Smooth muscle cell (in vitro differentiated cells): ENCODE measurements around the gene SOBP. TPM values are rescaled to one million over a fixed set of nuclear protein-coding genes. Genes with fewer than 3 reads are reported as not detected.

Experiments
- DNase-seq: peaks from one replicate; lab custom pipeline; 2025; ENCODE audit not compliant: unreplicated experiment; lab: John Stamatoyannopoulos, UW
- H2AFZ ChIP-seq: fragments of 200-600 bp; sonication (generic); 2 replicates; pipeline ENCODE4 v1.6.0; 2016; ENCODE audit warnings: antibody characterized with exemption, low read depth, mild to moderate bottlenecking
- H3F3A ChIP-seq: fragments of 200-600 bp; sonication (generic); 2 replicates; pipeline ENCODE4 v1.6.0; 2017; ENCODE audit warnings: antibody characterized with exemption, low read depth
- H3K27ac ChIP-seq: fragments of 200-600 bp; sonication (generic); 2 replicates; pipeline ENCODE4 v1.5.1; 2016; ENCODE audit warnings: low read depth, mild to moderate bottlenecking
- H3K27me3 ChIP-seq: fragments of 200-600 bp; sonication (generic); 2 replicates; pipeline ENCODE4 v1.6.1; 2016; ENCODE audit warnings: low read depth, mild to moderate bottlenecking
- H3K36me3 ChIP-seq: fragments of 200-600 bp; sonication (generic); 2 replicates; pipeline ENCODE4 v1.5.1; 2016; ENCODE audit warnings: low read depth
- H3K4me1 ChIP-seq: fragments of 200-600 bp; sonication (generic); 2 replicates; pipeline ENCODE4 v1.5.1; 2016; ENCODE audit warnings: low read depth
- H3K4me2 ChIP-seq: fragments of 200-600 bp; sonication (generic); 2 replicates; pipeline ENCODE4 v1.6.0; 2016; ENCODE audit warnings: mild to moderate bottlenecking
- H3K4me3 ChIP-seq: fragments of 200-600 bp; sonication (generic); 2 replicates; pipeline ENCODE4 v1.5.1; 2016; ENCODE audit warnings: mild to moderate bottlenecking
- H3K79me2 ChIP-seq: fragments of 200-600 bp; sonication (generic); 2 replicates; pipeline ENCODE4 v1.6.0; 2016; ENCODE audit warnings: low read depth, mild to moderate bottlenecking
- H3K9ac ChIP-seq: fragments of 200-600 bp; sonication (generic); 2 replicates; pipeline ENCODE4 v1.6.0; 2016; ENCODE audit warnings: low read depth
- H3K9me3 ChIP-seq: fragments of 200-600 bp; sonication (generic); replicated peaks from 2 replicates; pipeline ENCODE4 v1.5.1; 2016; ENCODE audit warnings: low read depth
- H4K20me1 ChIP-seq: fragments of 200-600 bp; sonication (generic); 2 replicates; pipeline ENCODE4 v1.6.0; 2016; ENCODE audit warnings: low read depth
- WGBS: methylation state at CpG from one replicate; pipeline ENCODE4 v1.1.7; 2016; ENCODE audit warnings: low lambda C conversion rate; 5-methylcytosine and 5-hydroxymethylcytosine counted together
- polyA plus RNA-seq: library from polyadenylated mRNA; unstranded; fragments of >200 nt; fragmentation: Nextera tagmentation; extraction: Ambion mirVana; gene quantifications from 2 replicates; pipeline ENCODE4 v1.2.1, GENCODE V29; 2016
- total RNA-seq: library from RNA; depleted of rRNA; stranded (reverse); fragments of >200 nt; gene quantifications from 2 replicates; pipeline ENCODE4 v1.2.3, GENCODE V29; 2014
- TF ChIP-seq, protein P1 (sequence below): fragments of 200-600 bp; sonication (generic); IDR thresholded peaks from 2 replicates; pipeline ENCODE4 v1.5.1; 2017; ENCODE audit warnings: borderline replicate concordance, mild to moderate bottlenecking, antibody characterized with exemption; ENCODE audit not compliant: insufficient read depth, poor library complexity, severe bottlenecking

SOBP gene
- total and polyA plus RNA-seq, 2 experiments from 2014 or later = 0.67 to 4.0 TPM

DNA sequence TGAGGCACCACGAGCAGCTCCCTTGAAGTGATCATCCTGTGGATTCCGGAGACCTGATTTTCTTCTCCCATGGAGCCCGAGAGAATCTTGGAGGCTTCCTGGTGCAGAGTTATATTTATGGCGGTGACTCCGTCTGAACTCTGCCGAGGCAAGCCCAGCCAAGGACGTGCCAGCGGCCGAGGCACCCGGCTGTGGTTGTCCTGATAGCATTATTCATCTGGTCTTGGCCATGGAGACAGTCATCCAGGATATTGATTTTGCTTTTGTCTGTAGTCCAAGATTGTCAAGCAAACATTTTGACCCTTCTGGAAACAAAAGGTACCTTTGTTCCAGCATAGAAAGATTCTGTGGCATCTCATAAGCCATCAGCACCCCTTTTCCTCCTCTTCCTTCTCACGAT lies 170.9 kb downstream of the SOBP start:
- Histone ChIP-seq H3K4me2 (no peak overlapping the region), H4K20me1 (no peaks in the 10 kb centered on the region), H3K9me3 (no peaks in the 10 kb centered on the region), H2AFZ (no peak overlapping the region), H3K9ac (no peak overlapping the region), H3K4me1 (peaks cover 2% of the 10 kb centered on the region), H3K36me3 (no peaks in the 10 kb centered on the region), H3K79me2 (no peaks in the 10 kb centered on the region), H3K27ac (no peak overlapping the region), H3K4me3 (no peak overlapping the region), H3K27me3 (no peaks in the 10 kb centered on the region), H3F3A (peaks cover 2% of the 10 kb centered on the region)
- TF ChIP-seq, protein P1, sequence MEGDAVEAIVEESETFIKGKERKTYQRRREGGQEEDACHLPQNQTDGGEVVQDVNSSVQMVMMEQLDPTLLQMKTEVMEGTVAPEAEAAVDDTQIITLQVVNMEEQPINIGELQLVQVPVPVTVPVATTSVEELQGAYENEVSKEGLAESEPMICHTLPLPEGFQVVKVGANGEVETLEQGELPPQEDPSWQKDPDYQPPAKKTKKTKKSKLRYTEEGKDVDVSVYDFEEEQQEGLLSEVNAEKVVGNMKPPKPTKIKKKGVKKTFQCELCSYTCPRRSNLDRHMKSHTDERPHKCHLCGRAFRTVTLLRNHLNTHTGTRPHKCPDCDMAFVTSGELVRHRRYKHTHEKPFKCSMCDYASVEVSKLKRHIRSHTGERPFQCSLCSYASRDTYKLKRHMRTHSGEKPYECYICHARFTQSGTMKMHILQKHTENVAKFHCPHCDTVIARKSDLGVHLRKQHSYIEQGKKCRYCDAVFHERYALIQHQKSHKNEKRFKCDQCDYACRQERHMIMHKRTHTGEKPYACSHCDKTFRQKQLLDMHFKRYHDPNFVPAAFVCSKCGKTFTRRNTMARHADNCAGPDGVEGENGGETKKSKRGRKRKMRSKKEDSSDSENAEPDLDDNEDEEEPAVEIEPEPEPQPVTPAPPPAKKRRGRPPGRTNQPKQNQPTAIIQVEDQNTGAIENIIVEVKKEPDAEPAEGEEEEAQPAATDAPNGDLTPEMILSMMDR = no peak
- WGBS = 95% methylated on average over 11 of the region's 11 CpGs
- no peak for DNase-seq

GRCh38 chr6:107661291-107661690 lies 171.4 kb downstream of the SOBP start:
- WGBS = 97% methylated on average over 7 of the region's 7 CpGs
- H3K27me3 ChIP-seq = no peaks in the 10 kb centered on the region
- H3K9me3 ChIP-seq = no peaks in the 10 kb centered on the region
- DNase-seq = no peak
- no peaks in the 10 kb centered on the region for H3K36me3 ChIP-seq
- H3K79me2 ChIP-seq = no peaks in the 10 kb centered on the region
- TF ChIP-seq, protein P1 = no peak
- peaks cover 6% of the 10 kb centered on the region for H3F3A ChIP-seq
- H2AFZ ChIP-seq = no peak overlapping the region
- peaks cover 7% of the 10 kb centered on the region for H3K4me1 ChIP-seq
- H3K9ac ChIP-seq = no peak overlapping the region
- no peak overlapping the region for H3K27ac ChIP-seq
- no peak overlapping the region for H3K4me3 ChIP-seq
- H3K4me2 ChIP-seq = no peak overlapping the region
- no peaks in the 10 kb centered on the region for H4K20me1 ChIP-seq

DNA sequence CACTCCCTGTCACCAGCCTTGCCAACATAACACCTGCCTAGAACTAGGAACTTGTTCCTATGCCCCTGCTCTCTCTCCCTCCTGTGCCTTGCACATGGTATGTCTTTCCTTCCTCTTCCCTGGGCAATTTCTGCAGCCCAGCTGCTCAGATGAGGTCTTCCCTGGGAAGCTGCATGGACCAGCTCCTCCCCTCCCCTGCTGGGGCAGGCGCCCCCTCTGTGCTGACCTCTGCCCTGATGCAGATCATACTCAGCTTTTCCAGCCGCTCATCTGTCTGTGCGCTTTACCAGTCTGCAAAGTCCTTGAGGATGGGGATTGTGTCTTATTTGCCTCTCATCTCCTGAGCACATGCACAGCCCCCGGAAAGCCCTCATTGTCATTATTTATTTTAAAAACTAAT lies 172.4 kb downstream of the SOBP start:
- H3K9ac ChIP-seq = no peak overlapping the region

GRCh38 chr6:107663308-107663707 lies 173.4 kb downstream of the SOBP start:
- Histone ChIP-seq H3F3A (peaks cover 10% of the 10 kb centered on the region), H3K4me3 (no peak overlapping the region), H3K27me3 (no peaks in the 10 kb centered on the region), H4K20me1 (no peaks in the 10 kb centered on the region), H3K4me1 (peaks cover 13% of the 10 kb centered on the region), H3K9ac (no peak overlapping the region), H3K4me2 (no peak overlapping the region), H2AFZ (no peak overlapping the region), H3K79me2 (no peaks in the 10 kb centered on the region), H3K27ac (no peak overlapping the region), H3K36me3 (no peaks in the 10 kb centered on the region), H3K9me3 (no peaks in the 10 kb centered on the region)
- no peak for DNase-seq
- TF ChIP-seq, protein P1 = no peak
- WGBS = 95% methylated on average over 6 of the region's 6 CpGs

More for the DNA sequence above, 172.4 kb downstream of the SOBP start:
- Histone ChIP-seq H3K27me3 (no peaks in the 10 kb centered on the region), H3K36me3 (no peaks in the 10 kb centered on the region), H4K20me1 (no peaks in the 10 kb centered on the region), H3F3A (peaks cover 10% of the 10 kb centered on the region), H3K9me3 (no peaks in the 10 kb centered on the region), H2AFZ (no peak overlapping the region), H3K4me1 (peaks cover 13% of the 10 kb centered on the region), H3K4me3 (no peak overlapping the region), H3K79me2 (no peaks in the 10 kb centered on the region), H3K4me2 (no peak overlapping the region), H3K27ac (no peak overlapping the region)
- TF ChIP-seq, protein P1 = no peak
- 87% methylated on average over 4 of the region's 4 CpGs for WGBS
- DNase-seq = no peak
